Renal pelvis (tissue), 4 donors: ENCODE results near the gene KNDC1. TPM values are rescaled to one million over a fixed set of nuclear protein-coding genes. Genes with fewer than 3 reads are reported as not detected.

Experiments
- DNase-seq: peaks from one replicate; pipeline ENCODE4 v3.0.0-alpha.2; 2013
- polyA plus RNA-seq, 3 donors: library from polyadenylated mRNA; unstranded; fragments of 120-200 nt; gene quantifications; one replicate each; pipeline ENCODE4 v1.2.1, GENCODE V29; 2013; ENCODE audit not compliant: insufficient read length in 3 of 3

KNDC1 gene
- polyA plus RNA-seq, 3 donors: 7.0 to 10.3 (median 10.1) TPM

DNA sequence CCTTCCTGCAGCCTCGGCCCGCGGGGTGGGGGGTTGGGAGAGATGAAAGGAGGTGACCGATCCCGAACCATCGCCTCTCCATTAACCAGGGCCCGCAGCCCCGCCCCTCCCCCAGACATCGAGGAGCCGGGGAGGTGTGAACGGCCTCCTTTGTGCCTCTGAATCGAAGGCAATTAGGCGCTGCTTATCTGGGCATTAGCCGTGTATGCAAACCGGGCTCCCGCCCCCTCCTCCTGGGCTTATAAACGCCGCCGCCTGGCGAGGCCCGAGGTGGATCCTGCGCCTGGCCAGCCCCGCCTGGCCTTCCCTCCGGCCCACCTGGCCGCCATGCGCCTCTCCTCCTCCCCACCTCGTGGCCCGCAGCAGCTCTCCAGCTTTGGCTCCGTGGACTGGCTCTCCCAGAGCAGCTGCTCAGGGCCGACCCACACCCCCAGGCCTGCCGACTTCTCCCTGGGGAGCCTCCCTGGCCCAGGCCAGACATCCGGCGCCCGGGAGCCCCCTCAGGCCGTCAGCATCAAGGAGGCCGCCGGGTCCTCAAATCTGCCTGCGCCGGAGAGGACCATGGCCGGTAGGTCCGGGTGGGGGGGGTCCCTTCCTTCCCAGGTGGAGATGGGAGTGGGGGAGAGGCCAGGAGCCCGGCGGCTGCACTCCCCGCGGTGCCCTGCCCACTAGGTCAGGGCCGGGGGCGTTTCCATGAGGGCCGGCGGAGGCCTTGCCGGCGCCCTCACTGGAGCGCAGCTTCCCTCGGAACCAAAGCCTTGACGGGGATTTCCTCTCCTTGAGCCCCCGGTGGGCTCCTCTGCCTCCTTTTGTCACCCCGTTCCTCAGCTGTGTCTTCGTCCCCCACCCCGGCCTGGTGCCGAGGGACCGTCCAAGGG is 77.8 kb downstream of the KNDC1 start, which contains the start of gene VENTX:
Gene VENTX, plus strand, starts transcription at position 268 of the 878 bp plus-strand sequence. Its CDS starts 60 bp downstream, at position 328.
- DNase-seq: no peak

DNA sequence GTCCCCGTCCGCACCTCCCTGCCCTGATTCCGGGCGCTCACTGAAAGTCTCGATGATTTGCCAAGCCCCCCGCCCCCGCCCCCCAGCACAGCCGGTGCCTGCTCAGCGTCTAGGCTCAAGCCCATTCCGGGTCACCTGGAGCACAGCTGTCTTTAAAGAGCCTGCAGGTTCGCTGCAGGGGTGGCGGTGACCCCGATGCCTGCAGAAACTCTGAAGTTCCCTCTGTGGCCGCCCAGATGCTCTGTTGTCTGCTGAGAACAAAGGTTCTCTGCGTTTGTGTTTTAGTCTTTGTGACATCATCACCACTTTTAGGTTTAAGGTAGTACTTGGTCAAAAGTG is 78.4 kb downstream of the KNDC1 start:
- DNase-seq: no peak

DNA sequence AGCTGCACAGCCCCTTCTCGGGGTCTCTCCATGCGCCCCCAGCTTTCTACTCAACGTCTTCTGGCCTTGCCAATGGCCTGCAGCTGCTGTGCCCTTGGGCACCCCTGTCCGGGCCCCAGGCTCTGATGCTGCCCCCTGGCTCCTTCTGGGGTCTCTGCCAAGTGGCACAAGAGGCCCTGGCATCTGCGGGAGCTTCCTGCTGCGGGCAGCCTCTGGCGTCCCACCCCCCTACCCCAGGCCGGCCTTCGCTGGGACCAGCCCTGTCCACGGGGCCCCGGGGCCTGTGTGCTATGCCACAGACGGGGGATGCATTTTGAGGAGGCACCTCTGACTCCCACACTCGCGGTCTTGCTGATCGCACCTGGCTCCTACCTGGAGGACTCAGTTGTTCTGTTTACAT is 80.0 kb downstream of the KNDC1 start:
- no peak for DNase-seq

DNA sequence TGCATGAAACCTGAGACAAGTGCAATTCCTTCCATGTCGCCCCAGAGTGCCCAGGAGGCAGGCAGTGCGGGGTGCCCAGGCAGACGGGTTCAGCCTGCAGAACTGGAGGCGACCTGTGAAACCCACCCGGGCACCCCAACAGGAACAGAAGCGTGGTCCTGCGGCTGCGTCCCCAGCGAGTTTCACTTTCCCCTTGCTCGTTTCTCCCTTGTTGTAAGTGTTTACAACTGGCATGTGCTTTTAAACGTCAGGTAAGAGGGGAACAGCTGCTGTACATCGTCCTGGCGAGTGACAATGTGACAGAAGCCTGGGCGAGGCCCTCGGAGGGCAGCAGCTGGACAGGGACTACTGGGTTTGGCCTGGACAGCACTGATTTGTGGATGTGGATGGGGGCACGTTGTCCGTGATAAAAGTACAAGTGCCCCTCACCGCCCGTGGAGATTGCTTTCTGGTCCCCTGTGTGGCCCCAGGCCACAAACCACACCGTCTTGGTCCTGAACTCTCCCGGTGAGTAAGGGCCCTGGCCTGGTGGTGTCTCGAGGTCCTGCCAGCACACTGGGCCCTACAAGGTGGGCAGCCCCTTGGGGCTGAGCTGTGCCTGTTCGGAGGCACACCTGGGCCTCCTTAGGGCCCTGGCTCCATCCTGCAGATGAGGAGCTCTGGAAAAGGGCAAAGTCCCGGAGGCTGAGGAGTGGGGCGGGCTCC is 81.6 kb downstream of the KNDC1 start:
- DNase-seq: no peak

DNA sequence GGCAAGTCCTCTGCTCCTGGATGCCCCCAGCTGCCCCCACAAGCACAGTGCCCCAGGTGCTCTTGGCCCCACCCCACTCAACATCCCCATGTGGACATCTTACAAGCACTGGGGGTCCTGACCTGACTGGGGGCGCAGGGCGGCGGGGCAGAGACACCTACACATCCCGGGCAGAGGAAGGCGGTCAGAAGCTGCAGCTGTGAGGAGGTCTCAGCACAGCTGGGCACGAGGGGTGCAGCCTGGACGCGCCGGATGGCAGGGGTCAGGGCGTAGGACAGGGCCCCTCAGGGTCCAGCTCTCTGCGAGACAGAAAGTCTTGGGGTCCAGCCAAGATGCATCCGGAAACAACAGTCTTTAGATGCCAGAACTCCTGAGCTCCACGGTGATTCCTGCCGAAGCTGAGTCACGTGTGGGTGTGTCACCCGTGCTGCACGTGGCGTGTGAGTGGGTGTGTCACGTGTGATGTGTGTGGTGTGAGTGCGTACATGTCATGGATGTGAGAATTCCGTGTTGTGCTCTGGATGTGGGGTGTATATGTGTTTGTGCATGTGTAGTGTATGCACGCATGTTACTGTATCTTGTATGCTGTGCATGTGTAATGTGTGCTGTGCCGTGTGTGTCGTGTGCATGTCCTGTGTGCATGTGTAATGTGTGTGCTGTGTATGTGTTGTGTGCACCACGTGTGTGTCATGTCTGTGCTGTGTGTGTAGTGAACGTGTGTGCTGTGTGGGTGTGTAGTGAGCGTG is 82.8 kb downstream of the KNDC1 start:
- DNase-seq: no peak

DNA sequence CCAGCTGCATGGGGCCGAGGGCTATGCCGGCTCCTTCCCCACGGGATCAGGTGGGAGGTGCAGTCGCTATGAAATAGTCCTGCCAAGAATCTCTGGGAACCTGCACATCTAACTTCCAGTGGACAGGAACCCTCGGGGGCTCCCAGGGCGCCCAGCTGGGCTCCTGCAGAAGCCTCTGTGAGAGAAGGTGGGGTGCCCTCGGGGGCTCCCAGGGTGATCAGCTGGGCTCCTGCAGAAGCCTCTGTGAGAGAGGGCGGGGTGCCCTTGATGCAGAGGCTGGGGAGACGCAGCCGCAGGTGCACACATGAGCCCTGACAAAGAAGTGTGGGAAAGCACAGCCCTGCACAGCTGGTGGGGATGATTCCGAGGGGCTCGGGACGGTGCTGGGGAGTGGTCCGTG is 83.6 kb downstream of the KNDC1 start:
- no peak for DNase-seq

DNA sequence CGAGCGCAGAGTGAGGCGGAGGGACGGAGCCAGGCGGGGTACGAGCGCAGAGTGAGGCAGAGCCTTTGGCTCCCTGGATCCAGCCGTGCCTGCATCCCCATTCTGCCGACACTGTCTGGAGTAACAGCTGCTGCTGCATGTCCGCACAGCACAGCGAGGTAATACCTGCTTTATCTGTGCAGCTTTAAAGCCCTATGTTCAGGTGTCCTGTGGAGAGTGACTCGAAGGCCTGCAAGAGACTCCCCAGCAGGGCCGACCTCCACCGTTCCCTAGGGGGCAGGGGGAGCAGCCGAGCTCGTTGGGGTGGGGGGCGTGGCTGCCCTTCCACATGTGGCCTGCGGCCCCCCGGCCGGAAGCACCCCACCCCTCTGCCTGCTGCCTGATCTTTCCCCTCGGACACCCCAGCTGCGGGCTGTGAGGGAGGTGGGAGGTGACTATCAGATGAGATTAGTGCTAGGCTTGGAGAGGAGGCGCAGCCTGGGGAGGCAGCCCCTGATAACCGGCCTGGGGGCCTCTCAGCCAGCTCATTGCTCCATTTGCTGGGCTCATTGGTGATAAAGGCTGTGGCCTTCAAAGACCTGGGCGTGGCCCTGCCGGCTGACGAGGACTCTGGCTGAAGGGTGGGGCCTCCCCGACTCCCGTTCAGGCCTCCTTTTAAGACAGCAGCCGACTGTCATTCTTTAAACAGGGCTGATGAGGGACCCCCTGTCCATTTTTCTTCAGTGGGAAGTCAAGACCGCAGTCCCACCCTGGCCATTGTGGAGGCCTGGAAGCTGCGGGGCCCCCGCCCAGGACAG is 85.6 kb downstream of the KNDC1 start:
- no peak for DNase-seq

DNA sequence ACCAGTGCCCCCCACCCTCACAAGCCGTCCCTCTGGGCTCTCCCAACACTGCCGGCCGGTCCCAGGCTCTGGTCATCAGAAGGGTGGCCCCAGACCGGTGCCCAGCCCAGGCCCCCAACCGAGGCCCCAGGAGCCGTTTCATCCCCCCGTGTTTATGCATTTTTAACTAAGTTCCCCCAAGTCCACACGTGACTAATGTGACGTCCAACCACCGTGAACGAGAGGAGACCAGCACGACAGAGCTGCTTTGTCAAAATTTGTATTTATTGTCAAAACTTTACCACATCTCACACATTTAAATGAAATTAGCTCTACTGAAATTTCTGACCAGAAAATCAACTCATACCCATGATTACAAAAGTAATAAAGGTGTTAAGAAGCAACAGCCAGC is 86.2 kb downstream of the KNDC1 start:
- no peak for DNase-seq

DNA sequence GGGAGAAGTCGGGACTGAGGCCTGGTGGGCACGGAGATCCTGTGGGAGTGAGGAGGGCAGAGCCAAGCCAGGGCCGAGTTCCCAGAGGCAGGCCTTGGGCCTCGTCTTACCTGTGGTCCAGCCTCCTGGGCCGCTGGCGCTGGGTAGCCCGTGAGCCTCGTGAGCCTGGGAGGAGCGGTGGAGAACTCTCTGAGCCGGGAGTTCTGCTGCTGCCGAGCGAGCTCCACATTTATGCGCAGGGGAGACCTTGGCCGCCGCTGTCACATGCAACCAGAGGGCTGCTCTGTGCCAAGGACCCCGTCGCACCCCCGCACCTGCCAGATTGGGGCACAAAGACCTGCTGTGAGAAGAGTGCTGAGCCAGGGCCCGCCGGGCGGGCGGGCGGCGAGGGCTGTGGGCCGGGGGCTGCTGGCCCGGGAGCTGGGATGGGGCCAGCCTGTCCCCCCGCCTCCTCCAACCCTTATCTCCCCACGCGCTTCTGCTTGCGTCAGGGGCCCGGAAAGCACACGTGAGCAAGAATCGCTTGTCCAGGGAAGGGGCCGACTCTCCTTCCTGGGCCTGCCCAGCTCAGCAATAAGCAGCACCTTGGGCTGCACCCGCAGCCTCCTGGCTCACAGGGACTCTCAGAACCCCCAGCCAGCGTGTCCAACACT is 87.8 kb downstream of the KNDC1 start:
- DNase-seq: no peak

DNA sequence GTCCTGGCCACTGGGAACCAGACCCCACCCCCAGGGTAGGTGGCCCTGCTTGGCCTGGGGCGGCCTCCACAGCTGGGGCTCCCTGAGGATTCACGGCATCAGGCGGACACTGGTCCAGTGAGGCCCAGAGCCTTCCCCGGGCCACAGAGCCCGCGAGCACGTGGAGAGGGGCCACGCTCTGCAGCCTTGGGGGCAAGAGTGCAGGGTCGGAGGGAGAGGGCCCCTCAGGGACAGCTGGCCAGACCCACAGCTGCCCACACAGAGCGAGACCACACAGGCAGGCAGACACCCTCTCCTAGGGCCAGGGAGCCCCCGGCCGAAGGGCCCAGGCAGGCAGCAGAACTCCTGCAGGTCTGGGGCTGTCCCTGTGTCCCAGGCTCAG is 88.3 kb downstream of the KNDC1 start:
- no peak for DNase-seq

DNA sequence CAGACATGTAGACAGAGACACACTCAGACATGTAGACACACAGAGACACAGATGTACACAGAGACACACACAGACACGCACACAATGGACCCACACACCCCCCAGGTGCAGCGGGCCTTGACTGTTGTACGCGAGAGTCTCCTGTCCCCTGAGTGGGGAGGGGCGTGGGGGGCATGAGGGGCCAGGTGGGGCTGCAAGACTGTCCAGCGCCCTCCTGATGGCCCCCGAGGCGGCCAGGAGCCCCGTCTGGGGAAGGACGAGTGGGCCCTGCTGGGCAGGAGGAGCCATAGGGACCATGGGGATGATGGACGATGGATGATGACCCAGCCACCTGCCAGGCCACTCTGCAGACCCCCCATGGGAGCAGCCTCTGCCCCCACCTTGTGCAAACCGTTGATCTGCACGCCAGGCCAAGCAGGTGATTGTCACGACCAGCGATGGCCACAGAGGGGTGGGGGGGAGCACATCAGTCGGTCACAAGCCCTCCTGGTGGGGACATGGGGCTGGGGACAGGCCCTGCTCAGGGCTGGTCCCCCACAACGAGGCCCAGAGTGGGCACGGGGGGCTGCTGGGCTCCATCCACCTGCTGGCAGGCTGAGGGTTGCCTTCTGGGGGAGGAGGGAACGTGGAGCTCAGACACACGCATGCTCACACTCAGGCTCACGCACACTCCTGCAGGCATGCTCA is 89.2 kb downstream of the KNDC1 start:
- DNase-seq: no peak

DNA sequence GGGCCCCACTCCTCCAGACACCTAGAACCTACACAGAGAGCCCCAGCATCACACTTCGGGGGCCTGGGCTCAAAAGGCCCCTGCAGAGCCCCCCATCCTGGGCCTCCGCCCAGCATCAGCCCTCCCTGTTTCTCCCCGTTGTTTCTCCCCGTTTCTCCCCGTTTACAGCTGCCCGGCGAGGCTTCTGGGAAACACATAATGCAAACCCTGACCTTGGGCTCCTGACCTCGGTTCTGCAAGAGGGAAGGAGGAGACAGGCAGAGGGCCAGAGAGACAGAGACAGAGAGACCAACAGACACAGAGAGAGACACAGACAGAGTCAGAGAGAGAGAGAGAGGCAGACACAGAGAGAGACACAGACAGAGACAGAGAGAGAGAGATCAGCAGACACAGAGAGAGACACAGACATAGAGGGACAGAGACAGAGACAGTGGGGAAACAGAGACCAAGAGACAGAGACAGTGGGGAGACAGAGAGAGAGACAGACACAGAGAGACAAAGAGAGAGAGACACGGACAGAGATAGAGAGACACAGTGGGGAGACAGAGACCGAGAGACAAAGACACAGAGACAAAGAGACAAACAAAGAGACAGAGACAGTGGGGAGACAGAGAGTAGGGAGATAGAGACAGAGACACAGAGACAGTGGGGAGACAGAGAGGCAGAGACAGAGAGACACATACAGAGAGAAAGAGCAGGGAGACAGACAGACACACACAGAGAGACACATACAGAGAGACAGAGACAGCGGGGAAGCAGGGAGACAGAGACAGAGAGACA is 90.1 kb downstream of the KNDC1 start:
- no peak for DNase-seq

DNA sequence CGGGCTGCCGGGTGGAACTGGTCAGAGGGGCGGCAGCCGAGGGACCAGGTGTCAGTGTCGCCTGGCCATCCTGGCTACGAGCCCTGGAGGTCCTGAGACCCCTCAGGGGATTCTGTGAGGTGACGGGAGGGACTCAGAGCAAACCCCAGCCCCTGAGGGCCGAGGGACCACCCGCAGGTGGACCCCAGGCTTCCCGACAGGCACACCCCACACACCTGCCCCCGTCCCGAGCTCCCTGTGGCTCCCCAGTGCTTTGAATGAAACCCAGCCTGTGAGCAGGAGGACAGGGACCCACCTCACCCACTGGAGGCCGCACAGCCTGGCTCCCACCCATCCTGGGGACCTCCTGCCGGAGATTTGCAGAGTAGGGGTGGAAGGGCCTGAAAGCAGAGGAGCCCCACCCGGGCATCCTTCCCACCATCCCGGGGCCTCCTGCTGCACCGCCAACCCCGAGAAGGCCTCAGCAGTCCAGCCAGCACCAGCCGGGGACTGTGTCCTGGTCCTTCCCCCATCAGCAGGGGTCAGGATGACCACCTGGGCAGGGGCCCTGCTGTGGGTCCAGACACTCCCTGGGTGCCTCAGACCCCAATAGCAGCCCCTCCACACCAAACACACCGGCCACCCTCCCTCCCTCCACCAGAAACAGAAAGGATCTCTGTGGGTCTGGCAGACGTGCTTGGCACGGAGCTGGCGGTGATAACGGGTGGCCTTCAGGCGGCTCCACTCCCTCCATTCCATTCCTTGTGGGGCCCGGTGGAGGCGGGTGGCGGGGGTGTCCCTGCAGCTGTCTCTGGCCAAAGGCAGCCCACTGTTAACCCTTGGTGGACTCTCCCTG is 91.6 kb downstream of the KNDC1 start:
- DNase-seq: no peak

DNA sequence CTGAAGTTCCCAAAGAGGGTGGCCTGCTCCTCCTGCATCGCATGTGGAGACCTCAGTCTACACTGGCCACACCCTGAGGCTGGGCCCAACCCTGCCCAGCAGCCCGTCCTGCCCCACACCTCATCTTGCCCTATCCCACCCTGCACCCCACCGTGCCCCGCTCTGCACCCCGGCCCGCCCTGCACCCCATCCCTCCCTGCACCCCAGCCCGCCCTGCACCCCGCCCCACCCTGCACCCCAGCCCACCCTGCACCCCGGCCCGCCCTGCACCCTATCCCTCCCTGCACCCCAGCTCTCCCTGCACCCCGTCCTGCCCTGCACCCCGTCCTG is 92.2 kb downstream of the KNDC1 start:
- DNase-seq: no peak

DNA sequence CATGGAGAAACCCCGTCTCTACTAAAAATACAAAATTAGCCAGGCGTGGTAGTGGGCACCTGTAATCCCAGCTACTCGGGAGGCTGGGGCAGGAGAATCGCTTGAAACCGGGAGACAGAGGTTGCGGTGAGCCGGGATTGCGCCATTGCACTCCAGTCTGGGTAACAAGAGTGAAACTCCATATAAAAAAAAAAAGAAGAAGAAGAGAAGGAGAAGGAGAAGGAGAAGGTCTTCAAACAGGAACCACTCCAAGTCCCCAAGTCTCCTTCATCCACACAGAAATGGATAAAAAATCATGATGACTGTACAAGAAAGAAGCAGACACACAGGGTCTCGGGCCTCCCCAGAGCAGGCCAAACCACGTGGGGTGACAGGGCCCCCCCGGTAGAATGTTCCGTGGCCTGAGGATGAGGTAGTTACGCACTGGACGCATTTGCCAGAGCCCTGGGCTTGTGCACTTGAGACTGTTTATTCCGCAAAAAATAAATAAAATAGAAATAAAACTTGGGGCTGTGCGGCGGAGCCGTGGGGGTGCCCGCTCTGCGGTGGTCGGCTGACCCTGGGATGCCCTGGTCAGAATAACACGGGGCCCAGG is 93.4 kb downstream of the KNDC1 start:
- no peak for DNase-seq

DNA sequence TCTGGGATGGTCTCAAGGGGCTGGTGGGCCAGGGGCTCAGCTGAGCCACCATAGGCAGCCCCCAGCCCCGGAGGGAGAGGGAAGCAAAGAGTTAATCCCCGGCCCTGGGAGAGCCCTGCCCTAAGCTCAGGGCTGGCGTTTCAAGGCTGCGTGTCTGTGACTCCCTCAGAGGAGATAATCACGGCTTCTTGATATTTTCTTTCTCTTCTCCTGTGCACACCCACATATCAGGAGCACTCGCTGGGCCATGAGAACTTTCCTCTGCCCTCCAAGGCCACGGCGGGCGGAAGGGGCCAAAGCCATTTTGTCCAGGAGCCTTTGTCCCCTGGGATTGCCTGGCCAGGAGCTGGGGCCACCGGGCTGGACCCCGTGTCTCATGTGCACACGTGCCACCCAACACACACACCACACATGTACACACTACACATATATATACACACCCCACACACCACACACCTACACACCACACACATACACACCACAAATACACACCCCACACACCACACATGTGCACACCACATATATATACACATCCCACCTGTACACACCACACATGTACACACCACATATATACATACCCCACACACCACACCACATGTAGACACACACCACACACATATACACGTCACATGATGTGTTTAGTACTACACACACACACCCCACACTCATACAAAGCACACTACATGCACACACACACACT is 94.6 kb downstream of the KNDC1 start:
- DNase-seq: no peak

DNA sequence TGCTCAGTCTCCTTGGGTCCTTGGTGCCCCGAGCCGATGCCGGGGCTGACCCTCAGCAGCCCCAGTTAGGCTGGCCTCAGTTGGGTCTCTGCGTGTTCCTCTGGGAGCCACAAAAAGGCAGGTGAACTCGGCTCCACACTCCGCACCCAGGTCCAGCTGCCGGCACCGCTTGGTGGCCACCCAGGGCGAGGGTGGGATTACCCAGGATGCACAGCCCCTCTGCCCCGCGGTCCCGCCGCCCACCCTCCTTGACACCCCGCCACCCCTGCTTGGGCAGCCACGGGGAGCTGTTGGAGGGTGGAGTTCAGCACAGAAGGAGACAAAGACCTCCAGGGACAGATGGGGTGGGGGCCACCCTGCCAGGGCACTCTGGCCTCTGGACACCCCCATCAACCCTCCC is 95.3 kb downstream of the KNDC1 start:
- DNase-seq: no peak

DNA sequence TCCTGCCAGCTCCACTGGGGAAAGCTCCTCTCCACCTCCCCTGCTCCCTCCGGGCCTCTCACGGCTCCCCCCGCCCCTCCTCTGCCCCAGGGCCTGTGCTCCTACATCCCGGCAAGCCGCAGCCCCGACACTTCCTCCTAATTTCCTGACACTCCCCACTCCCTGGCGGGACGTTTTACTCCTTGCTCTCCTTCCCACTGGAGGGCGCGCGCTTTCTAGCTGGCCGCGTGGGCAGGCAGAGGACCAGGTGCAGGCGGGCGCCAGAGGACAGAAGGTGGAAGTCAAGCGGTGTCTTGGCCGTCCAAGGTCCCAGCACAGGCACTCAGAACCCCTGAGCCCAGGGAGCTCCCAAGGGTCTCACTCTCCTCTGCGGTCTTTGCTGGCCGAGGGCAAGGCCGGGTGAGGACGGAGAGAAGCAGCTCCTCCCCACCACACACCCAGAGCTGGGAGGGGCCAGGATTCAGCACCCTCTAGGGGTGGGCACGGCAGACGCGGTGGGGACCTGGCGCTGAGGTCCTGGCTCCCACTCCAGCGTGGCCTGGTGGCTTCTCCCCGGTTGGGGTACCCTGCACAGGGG is 97.6 kb downstream of the KNDC1 start:
- no peak for DNase-seq
